Cardiac fibroblast (primary cell): ENCODE data around the gene RGS7.

Experiments
- DNase-seq, 2 donors: peaks; one replicate each; pipeline versions ENCODE4 v3.0.0 to v3.0.0-alpha.2; 2010; ENCODE audit warnings: low read depth in 2 of 2
- H3K4me3 ChIP-seq, 2 donors: replicated peaks in 1 of 2; 1 replicate in 1 of 2; 2 replicates in 1 of 2; pipeline ENCODE4 v1.5.1; 2011; ENCODE audit warnings: low read depth in 2 of 2, low read length in 2 of 2, mild to moderate bottlenecking in 2 of 2, moderate library complexity in 1 of 2
- TF ChIP-seq, protein P1 (sequence below): IDR thresholded peaks from one replicate; pipeline ENCODE4 v1.5.1; 2011; ENCODE audit warnings: low read depth, mild to moderate bottlenecking, low read length, inconsistent platforms

Gene RGS7

DNA sequence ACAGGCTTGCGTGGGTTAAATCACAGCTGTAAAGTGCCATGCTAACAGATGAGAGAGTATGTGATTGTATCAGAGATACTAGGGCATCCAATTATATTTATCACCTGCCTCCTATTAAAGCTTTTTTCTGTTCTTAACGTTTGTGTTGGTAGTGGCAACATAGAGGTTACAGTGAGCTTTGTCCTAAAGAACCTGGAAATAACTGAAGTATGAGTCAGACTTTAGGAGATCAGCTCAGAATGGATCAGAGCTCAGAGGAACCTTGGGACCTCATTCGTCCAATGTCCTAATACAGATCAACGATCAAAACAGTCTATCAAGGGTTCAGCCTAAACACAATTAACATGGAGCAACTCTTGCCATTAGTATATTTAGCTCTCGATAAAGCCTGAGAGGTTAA, 81.0 kb downstream of the RGS7 start:
- no peak overlapping the region for H3K4me3 ChIP-seq
- peak in 1 of 2 donors; percentile 29 for DNase-seq
- TF ChIP-seq, protein P1, sequence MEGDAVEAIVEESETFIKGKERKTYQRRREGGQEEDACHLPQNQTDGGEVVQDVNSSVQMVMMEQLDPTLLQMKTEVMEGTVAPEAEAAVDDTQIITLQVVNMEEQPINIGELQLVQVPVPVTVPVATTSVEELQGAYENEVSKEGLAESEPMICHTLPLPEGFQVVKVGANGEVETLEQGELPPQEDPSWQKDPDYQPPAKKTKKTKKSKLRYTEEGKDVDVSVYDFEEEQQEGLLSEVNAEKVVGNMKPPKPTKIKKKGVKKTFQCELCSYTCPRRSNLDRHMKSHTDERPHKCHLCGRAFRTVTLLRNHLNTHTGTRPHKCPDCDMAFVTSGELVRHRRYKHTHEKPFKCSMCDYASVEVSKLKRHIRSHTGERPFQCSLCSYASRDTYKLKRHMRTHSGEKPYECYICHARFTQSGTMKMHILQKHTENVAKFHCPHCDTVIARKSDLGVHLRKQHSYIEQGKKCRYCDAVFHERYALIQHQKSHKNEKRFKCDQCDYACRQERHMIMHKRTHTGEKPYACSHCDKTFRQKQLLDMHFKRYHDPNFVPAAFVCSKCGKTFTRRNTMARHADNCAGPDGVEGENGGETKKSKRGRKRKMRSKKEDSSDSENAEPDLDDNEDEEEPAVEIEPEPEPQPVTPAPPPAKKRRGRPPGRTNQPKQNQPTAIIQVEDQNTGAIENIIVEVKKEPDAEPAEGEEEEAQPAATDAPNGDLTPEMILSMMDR, result no peak

DNA sequence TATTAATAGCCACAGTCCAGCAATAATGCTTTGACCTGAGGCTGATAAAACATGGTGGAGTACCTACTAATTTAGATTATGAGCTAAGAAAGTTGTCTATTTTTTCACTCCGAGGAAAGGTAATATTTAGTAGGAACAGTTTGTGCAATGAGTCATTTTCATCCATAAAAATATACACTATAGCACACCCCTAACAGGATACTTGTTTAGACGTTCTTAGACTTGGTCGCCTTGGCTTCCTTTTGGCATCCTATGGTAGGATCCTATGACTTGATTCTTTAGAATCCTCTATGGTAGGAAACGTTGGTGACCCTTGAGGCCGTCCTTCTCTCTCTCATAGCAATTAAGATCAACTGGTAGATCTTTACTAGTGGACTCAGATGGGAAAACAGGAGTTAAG, 81.8 kb downstream of the RGS7 start:
- TF ChIP-seq, protein P1, result no peak
- no peak for DNase-seq
- no peak overlapping the region for H3K4me3 ChIP-seq

DNA sequence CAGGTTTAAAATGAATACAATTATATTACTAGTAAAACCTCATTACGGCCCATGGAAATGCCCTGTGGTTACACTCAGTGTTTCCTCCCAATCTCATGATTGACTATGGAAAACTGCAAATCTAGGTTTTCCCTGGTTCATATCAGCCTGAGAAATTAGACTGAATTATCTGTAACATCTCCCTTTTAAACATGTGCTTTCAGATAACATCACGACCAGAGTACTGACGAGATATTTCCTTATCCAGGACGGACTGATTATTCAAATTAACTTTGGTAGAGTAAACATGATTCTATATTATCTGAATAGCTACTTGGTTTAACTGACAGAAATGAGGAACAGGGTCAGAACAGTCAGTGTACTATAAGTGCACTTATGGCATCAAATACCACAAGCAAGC, 82.3 kb downstream of the RGS7 start:
- TF ChIP-seq, protein P1, result no peak
- no peak for DNase-seq
- no peak overlapping the region for H3K4me3 ChIP-seq

DNA sequence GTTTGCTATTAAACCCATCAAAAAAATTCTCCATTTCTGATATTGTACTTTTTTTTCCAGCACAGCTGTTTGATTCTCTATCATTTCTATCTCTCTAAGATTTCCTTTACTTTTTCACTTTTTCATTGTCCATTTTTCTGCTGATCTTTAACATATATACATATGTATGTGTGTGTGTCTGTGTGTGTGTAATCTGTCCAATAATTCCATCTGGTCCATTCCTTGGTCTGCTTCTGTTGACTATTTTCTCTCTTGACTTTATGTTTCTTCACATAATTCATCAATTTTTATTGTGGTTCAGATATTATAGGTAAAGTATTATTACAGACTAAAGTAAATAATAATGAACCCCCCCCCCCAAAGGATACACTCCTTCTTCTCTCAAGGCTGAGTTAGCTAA, 84.2 kb downstream of the RGS7 start:
- TF ChIP-seq, protein P1, result no peak
- DNase-seq, result no peak
- no peak overlapping the region for H3K4me3 ChIP-seq

DNA sequence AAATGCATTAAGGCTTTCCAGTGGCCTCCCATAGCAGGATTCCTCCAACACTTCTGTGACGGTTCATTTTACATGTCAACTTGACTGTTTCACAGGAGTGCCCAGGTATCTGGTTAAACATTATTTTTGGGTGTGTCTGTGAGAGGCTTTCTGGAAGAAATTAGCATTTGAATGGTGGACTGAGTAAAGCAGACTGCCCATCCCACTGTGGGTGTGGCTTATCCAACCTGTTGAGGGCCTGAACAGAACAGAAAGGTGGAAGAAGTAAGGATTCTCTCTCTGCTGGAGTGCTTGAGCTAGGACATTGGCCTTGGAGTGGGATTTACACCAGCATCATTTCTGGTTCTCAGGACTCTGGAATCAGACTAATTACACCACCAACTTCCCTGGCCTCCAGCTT, 85.6 kb downstream of the RGS7 start:
- TF ChIP-seq, protein P1, result no peak
- DNase-seq, result no peak

DNA sequence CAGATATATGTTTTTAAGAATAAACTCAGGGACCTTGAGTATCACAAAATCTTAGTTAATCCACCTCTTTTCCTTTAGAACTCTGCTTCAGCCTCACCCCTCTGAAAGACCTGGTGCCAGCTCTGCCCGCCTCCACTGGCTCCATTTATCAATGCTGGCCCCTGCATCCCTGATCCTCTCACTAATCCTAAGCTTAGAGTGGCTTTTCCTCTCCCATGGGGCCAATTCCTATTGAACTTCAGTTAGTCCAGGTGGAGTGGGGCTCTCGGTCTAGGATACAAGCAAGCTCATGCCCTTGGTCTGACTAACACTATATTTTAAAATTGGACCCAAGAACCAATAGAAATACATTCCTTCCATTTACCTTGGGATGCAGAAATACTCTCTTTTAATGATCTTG, 87.0 kb downstream of the RGS7 start:
- H3K4me3 ChIP-seq, result no peak overlapping the region
- no peak for DNase-seq
- TF ChIP-seq, protein P1, result no peak

More for the DNA sequence above, 85.6 kb downstream of the RGS7 start:
- H3K4me3 ChIP-seq, result no peak overlapping the region

DNA sequence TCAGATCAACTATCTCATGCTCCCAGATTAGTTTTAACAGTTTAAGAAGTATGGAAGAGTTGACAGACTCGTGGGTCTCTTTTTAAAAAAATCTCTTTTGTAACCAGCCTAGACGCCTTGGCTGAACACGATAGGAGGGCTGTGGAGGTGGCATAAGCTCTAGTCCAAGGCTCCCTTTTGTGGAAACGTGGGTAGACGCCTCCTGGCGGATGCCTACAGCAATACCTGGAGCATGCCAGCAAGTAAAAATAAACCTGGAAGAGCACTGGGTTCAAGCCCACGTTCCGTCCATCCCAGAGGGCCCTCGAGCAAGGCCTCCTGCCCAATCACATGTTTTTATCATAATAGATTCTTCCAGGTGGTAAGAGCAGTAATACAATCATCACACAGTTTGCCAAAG, 87.9 kb downstream of the RGS7 start:
- TF ChIP-seq, protein P1, result peak; percentile 21
- peak in 1 of 2 donors; percentile 9 for DNase-seq

More for the DNA sequence above, 87.9 kb downstream of the RGS7 start:
- no peak overlapping the region for H3K4me3 ChIP-seq
